Measurements from ENCODE around the gene CGN.

DNA sequence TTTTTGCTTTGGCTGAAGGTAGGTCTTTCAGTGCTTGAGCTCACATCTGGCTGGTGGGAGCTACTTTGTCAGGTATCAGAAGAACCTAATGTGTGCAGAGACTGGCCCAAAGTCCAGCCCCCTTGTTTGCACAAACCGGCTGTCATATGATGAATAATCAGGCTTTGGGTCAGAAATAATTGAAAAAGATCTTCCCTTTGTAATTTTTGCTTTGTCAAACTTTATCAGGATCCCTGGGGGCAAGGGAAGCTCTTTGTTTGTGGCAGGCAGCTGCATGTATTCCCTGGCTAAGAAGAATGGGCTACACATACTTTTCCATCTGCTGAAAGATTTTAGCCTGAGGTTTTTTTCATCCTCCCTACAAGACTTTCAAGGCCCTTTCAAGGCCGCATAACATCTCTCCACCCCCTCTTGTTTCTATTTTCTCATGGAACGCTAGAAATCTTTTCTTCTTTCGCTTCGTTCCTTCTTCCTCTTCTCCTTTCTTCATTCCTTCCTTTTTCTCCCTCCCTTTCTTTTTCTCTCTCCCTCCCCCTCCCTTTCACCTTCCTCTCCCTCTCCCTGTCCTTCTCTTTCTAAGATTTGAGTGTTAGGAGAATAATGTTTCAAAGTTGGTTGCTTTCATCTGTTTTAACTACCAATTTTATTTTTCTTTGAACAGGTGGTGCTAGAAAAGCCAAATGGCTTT is 54.5 kb downstream of the CGN start:
- TF ChIP-seq, protein P1, sequence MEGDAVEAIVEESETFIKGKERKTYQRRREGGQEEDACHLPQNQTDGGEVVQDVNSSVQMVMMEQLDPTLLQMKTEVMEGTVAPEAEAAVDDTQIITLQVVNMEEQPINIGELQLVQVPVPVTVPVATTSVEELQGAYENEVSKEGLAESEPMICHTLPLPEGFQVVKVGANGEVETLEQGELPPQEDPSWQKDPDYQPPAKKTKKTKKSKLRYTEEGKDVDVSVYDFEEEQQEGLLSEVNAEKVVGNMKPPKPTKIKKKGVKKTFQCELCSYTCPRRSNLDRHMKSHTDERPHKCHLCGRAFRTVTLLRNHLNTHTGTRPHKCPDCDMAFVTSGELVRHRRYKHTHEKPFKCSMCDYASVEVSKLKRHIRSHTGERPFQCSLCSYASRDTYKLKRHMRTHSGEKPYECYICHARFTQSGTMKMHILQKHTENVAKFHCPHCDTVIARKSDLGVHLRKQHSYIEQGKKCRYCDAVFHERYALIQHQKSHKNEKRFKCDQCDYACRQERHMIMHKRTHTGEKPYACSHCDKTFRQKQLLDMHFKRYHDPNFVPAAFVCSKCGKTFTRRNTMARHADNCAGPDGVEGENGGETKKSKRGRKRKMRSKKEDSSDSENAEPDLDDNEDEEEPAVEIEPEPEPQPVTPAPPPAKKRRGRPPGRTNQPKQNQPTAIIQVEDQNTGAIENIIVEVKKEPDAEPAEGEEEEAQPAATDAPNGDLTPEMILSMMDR (IDR thresholded peaks at IDR 0.05) = no peak
- TF ChIP-seq POLR2AphosphoS5 (IDR thresholded peaks at IDR 0.05) (no peak), POLR2A (IDR thresholded peaks at IDR 0.05; ENCODE audit: low read depth) (no peak), EP300 (IDR thresholded peaks at IDR 0.05) (no peak)

All from esophagus muscularis mucosa (tissue), 4 donors.